SW480 (cell line): Measurements from ENCODE around the gene GCNA.
"Not testable (repeated sequence)": the region's sequence is repeated elsewhere in the genome, so short reads cannot be mapped to it uniquely, and the experiment has no call there.

ENCODE experiments used
- DNase-seq: peaks from one replicate; pipeline ENCODE4 v3.0.0-alpha.2; 2016; ENCODE audit warnings: low spot score

Gene GCNA

DNA sequence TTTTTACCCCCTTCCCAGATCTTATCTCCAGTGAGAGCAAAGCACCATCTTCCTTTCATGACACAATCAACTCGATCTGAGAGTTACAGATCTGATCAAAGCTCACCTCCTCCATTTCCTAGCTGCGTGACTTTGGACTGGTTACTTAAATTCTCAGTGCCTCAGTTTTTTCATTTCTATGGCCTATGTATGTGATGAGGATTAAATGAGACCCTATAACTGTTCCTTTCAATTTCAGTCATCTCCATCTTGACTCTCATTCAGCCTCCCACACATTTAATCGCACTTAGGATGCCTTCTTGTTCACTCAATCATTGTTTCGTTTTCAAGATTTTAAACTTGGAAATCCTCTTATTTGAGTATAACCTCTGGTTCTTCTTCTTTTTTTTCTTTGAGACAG is 60.2 kb downstream of the GCNA start:
- no peak for DNase-seq

GRCh38 chrX:71640002-71640401 is 61.8 kb downstream of the GCNA start:
- DNase-seq, result no peak

GRCh38 chrX:71644406-71644805 is 66.2 kb downstream of the GCNA start:
- not testable (repeated sequence) for DNase-seq

GRCh38 chrX:71650333-71650969 is 72.2 kb downstream of the GCNA start:
- peak; percentile 41 for DNase-seq

DNA sequence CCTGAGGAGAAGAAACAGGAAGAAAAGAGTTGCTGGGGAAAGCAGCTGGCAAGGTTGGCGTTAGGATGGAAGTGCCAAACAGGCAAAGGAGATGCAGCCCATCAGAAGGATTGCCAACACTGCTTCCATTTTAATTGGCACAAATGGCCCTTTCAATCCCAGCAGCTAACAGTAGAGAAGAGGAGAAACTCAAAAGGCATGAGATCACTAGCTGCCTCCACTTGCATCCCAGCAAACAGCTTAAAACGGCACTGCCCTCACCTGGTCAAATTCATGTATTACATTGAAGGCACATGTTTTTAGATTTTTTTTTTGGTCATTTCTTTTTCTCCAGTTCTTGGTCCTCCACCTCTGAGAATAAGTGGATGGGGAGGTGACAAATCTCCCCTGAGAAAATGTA is 74.2 kb downstream of the GCNA start:
- DNase-seq, result peak; percentile 66

DNA sequence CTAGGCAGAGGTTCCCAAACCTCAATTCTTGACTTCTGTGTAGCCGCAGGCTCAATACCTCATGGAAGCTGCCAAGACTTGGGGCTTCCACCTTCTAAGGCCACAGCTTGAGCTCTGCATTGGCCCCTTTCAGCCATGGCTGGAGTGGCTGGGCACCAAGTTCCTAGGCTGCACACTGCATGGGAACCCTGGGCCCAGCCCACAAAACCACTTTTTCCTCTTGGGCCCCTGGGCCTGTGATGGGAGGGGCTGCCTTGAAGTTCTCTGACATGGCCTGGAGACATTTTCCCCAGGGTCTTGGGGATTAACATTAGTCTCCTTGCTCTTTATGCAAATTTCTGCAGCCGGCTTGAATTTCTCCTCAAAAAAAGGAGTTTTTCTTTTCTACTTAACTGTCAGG is 75.1 kb downstream of the GCNA start:
- DNase-seq, result no peak

GRCh38 chrX:71657267-71657666 is 79.0 kb downstream of the GCNA start:
- no peak for DNase-seq

- DNase-seq, result no peak
These were observed 81.1 kb downstream of the GCNA start for GRCh38 chrX:71659342-71659741.

GRCh38 chrX:71659959-71660358 is 81.7 kb downstream of the GCNA start:
- DNase-seq, result no peak

DNA sequence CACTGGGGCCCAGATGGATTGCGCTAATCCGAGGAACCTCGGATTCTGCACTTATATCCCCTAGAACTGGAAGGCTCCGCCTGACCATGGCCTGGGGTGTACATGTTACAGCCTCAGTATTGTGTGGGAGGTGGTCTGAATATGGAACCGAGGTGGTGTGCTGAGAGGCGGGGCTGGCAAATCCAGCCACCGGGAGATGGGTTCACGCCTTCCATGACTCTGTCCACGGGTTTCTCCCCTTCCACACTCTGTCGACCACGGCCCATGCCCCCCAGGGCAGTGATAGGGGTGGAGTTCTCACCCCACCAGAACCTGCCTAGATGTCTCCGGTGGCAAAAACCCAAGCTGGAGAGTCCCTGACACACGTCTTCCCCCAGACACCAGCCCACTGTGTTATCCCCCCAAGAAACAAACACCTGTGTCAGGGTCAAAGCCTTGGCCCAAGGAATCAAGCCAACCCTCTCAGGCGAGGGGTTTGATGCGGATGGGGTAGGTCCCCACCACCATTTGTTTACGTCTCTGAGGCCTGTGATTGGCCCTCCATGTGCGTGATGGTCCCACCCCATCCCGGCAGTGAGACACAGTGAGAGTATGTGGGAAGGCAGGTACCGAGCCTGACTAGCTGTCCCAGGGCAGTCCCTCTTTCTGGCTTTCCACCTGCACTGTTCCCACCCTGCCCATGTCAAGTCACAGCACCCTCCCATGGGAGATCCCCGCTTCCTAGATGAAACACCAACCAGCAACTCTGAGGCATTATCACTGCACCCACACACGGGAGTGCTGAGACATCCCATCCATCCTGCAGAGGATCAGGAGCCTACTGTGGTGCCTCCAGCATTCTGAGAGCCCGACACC is 82.6 kb downstream of the GCNA start:
- DNase-seq, result no peak

GRCh38 chrX:71661919-71662318 is 83.7 kb downstream of the GCNA start:
- no peak for DNase-seq

DNA sequence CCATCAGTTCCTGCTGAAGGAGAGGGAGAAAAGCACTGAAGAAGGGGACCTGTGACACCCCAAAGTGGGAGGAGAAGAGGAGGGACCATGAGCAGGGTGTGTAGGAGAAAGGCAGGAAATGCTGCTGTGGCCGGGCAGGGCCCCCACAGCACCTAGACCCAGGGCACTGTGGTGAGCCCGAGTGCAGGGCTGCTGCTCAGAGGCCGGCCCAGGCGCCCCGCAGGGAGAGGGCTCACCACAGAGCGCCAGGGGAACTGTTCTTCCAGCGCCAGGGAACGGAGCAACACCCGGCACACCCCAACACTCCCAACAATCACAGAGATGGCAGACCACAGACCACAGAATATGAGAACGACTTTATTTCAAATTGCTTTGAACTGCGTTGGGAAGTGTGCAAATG is 84.4 kb downstream of the GCNA start:
- peak; percentile 63 for DNase-seq
